ENCODE data around the gene ZGRF1. TPM values are rescaled to one million over a fixed set of nuclear protein-coding genes. Genes with fewer than 3 reads are reported as not detected.
"Not testable (repeated sequence)": the region's sequence is repeated elsewhere in the genome, so short reads cannot be mapped to it uniquely, and the experiment has no call there.

The ZGRF1 gene
- total and polyA plus RNA-seq, 4 donors = 1.3 to 14.9 (median 4.6) TPM

DNA sequence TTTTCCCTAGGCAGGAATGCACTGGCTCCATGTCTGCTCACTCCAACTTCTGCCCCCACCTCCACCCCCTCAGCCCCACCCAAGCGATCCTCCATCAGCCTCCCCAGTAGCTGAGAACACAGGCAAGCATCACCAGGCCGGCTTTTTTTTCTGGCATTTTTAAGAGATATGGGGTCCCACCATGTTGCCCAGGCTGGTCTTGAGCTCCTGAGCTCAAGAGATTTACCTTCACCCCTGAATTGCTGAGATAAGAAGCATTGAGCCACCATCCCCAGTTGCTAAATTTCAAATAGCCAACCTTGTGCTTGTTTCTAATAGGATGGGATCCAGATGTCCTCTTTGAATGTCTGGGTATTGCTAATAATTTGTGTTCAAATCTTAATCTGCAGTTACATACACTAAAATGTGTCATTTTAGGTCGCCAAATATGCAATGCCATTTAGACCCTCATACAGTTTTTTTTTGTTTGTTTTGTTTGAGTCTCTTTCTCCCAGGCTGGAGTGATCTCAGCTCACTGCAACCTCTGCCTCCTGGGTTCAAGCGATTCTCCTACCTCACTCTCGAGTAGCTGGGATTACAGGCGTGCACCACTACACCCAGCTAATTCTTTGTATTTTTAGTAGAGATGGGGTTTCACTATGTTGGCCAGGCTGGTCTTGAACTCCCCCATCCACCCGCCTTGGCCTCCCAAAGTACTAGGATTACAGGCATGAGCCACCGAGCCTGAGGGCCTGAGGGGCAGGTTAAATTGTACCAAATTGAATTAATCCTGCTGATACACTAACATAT, 9.0 kb upstream of the ZGRF1 start:
- H3K4me1 ChIP-seq (ENCODE audit: control insufficient read depth in 5 of 5, insufficient read depth in 5 of 5, low read length in 5 of 5) = peaks cover 0 to 5% (median 0%) of the 10 kb centered on the region in 5 donors
- H3K36me3 ChIP-seq (ENCODE audit: control insufficient read depth in 4 of 4, insufficient read depth in 4 of 4, low read length in 4 of 4) = peaks cover 9 to 32% (median 17%) of the 10 kb centered on the region in 4 donors
- H3K9ac ChIP-seq (ENCODE audit: insufficient read depth in 1 of 2, low read length in 2 of 2) = no peak overlapping the region
- no peaks in the 10 kb centered on the region for H3K27me3 ChIP-seq (ENCODE audit: control insufficient read depth in 3 of 3, insufficient read depth in 3 of 3, low read length in 2 of 3)
- no peak overlapping the region for H3K4me3 ChIP-seq
- TF ChIP-seq CTCF (IDR thresholded peaks at IDR 0.05; ENCODE audit: control extremely low read depth, extremely low read depth) = no peak
- no peak for ATAC-seq (ENCODE audit: insufficient read depth, low FRiP score)
- H3K9me3 ChIP-seq (ENCODE audit: control insufficient read depth in 4 of 4, insufficient read depth in 3 of 4, low read length in 3 of 4) = no peaks in the 10 kb centered on the region
- H3K27ac ChIP-seq (ENCODE audit: low read depth in 1 of 2, low read length in 1 of 2) = no peak overlapping the region
- 85% methylated on average over 8 of the region's 8 CpGs for WGBS, 2 donors
- no peak for DNase-seq

DNA sequence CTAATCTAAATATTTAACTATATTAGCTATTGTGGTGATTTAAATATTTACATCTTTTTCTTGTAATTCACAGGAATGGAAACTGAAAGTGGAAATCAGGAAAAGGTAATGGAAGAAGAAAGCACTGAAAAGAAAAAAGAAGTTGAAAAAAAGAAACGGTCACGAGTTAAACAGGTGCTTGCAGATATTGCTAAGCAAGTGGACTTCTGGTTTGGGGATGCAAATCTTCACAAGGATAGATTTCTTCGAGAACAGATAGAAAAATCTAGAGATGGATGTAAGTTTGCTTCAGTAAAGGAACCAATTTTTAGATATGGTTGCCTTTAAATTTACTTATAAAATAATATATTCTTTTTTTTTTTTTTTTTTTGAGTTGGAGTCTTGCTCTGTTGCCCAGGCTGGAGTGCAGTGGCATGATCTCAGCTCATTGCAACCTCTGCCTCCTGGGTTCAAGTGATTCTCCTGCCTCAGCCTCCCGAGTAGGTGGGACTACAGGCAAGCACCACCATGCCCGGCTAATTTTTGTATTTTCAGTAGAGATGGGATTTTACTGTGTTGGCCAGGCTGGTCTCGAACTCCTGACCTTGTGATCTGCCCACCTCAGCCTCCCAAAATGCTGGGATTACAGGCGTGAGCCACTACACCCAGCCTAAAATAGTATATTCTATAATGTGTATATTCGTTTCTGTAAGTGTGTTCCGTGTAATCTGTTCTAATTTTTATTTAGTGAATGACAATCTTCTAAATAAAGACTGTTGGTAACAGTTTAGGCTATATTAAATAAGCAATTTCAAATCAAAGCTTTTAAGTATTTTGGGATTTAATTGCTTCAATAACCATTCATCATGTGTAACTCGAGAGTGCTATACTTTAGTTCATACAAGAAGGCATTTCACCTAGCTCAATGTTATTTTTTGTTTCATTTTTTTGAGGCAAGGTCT, 8.2 kb upstream of the ZGRF1 start:
- H3K27me3 ChIP-seq (ENCODE audit: control insufficient read depth in 3 of 3, insufficient read depth in 3 of 3, low read length in 2 of 3); H3K9me3 ChIP-seq (ENCODE audit: control insufficient read depth in 4 of 4, insufficient read depth in 3 of 4, low read length in 3 of 4); H3K9ac ChIP-seq (ENCODE audit: insufficient read depth in 1 of 2, low read length in 2 of 2); H3K27ac ChIP-seq (ENCODE audit: low read depth in 1 of 2, low read length in 1 of 2); ATAC-seq (ENCODE audit: insufficient read depth, low FRiP score); H3K4me1 ChIP-seq (ENCODE audit: control insufficient read depth in 5 of 5, insufficient read depth in 5 of 5, low read length in 5 of 5); DNase-seq; H3K4me3 ChIP-seq: not testable (repeated sequence)
- peaks cover 9 to 30% (median 17%) of the 10 kb centered on the region in 4 donors for H3K36me3 ChIP-seq (ENCODE audit: control insufficient read depth in 4 of 4, insufficient read depth in 4 of 4, low read length in 4 of 4)
- WGBS, 2 donors = 87 to 92% methylated on average over 10 of the region's 10 CpGs

GRCh38 chr4:112642526-112642925, 5.8 kb upstream of the ZGRF1 start:
- Histone ChIP-seq H3K9ac (ENCODE audit: insufficient read depth in 1 of 2, low read length in 2 of 2) (no peak overlapping the region), H3K9me3 (ENCODE audit: control insufficient read depth in 4 of 4, insufficient read depth in 3 of 4, low read length in 3 of 4) (no peaks in the 10 kb centered on the region), H3K27ac (ENCODE audit: low read depth in 1 of 2, low read length in 1 of 2) (no peak overlapping the region), H3K36me3 (ENCODE audit: control insufficient read depth in 4 of 4, insufficient read depth in 4 of 4, low read length in 4 of 4) (peaks cover 3 to 20% (median 11%) of the 10 kb centered on the region in 4 donors), H3K4me1 (ENCODE audit: control insufficient read depth in 5 of 5, insufficient read depth in 5 of 5, low read length in 5 of 5) (peaks cover 0 to 18% (median 8%) of the 10 kb centered on the region in 5 donors), H3K27me3 (ENCODE audit: control insufficient read depth in 3 of 3, insufficient read depth in 3 of 3, low read length in 2 of 3) (no peaks in the 10 kb centered on the region), H3K4me3 (no peak overlapping the region)
- WGBS, 2 donors = 87 to 90% methylated on average over 2 of the region's 2 CpGs
- DNase-seq (no peak), ATAC-seq (ENCODE audit: insufficient read depth, low FRiP score) (no peak)
- TF ChIP-seq CTCF (IDR thresholded peaks at IDR 0.05; ENCODE audit: control extremely low read depth, extremely low read depth) = no peak

- Histone ChIP-seq H3K9me3 (ENCODE audit: control insufficient read depth in 4 of 4, insufficient read depth in 3 of 4, low read length in 3 of 4) (no peaks in the 10 kb centered on the region), H3K4me3 (peak overlapping the region; percentile 59), H3K9ac (ENCODE audit: insufficient read depth in 1 of 2, low read length in 2 of 2) (peak overlapping the region; percentile 81 to 86), H3K4me1 (ENCODE audit: control insufficient read depth in 5 of 5, insufficient read depth in 5 of 5, low read length in 5 of 5) (peaks cover 2 to 16% (median 8%) of the 10 kb centered on the region in 5 donors), H3K27ac (ENCODE audit: low read depth in 1 of 2, low read length in 1 of 2) (peak overlapping the region; percentile 93 to 94), H3K27me3 (ENCODE audit: control insufficient read depth in 3 of 3, insufficient read depth in 3 of 3, low read length in 2 of 3) (no peaks in the 10 kb centered on the region), H3K36me3 (ENCODE audit: control insufficient read depth in 4 of 4, insufficient read depth in 4 of 4, low read length in 4 of 4) (peaks cover 0 to 5% (median 3%) of the 10 kb centered on the region in 4 donors)
- ATAC-seq (ENCODE audit: insufficient read depth, low FRiP score) (no peak), DNase-seq (no peak)
- TF ChIP-seq CTCF (IDR thresholded peaks at IDR 0.05; ENCODE audit: control extremely low read depth, extremely low read depth) = no peak
- WGBS, 2 donors = 1% methylated on average over 8 of the region's 8 CpGs
These were observed 800 bp upstream of the ZGRF1 start for GRCh38 chr4:112637552-112637866.
